IMR-90 (cell line): ENCODE data around the gene FOXO6. TPM values are rescaled to one million over a fixed set of nuclear protein-coding genes. Genes with fewer than 3 reads are reported as not detected.

ENCODE experiments used
- ATAC-seq: fragments of 200-7000 bp; cut with Tn5 transposase; 2 replicates; pipeline ENCODE4 v1.9.1; 2020; ENCODE audit warnings: low read depth, mild to moderate bottlenecking, moderate library complexity
- BruUV-seq: library from RNA; stranded (reverse); fragments of 400-500 nt; replicated peaks from 2 replicates; lab custom pipeline; 2021; lab: Mats Ljungman, UMichigan
- CTCF ChIA-PET: fragments of 300-600 bp; formaldehyde crosslinking; extraction: SDS; loops from one replicate; lab custom pipeline; 2021; ENCODE audit warnings: antibody characterized with exemption; lab: Yijun Ruan, JAX
- POLR2A ChIA-PET: fragments of 300-600 bp; sonication (Branson Sonifier 250); formaldehyde crosslinking; loops from one replicate; lab custom pipeline; 2022; ENCODE audit warnings: antibody characterized with exemption; ENCODE audit not compliant: unreplicated experiment; lab: Charles Lee
- DNase-seq: peaks from one replicate; pipeline ENCODE4 v3.0.0; 2013
- H2AFZ ChIP-seq: replicated peaks from 2 replicates; pipeline ENCODE3; 2013; ENCODE audit warnings: low read length, mild to moderate bottlenecking; ENCODE audit not compliant: poor library complexity
- H2AK5ac ChIP-seq: 2 replicates; pipeline ENCODE4 v1.6.1; 2013; ENCODE audit warnings: low read depth, low read length, inconsistent platforms
- H2AK9ac ChIP-seq: replicated peaks from 2 replicates; pipeline ENCODE3; 2013; ENCODE audit warnings: mild to moderate bottlenecking, low read depth, low read length, moderate library complexity; ENCODE audit not compliant: poor library complexity
- H2BK120ac ChIP-seq: 2 replicates; pipeline ENCODE4 v1.6.1; 2013; ENCODE audit warnings: low read depth, low read length, inconsistent platforms
- H2BK15ac ChIP-seq: 3 replicates; pipeline ENCODE4 v1.6.1; 2013; ENCODE audit warnings: low read depth, low read length, inconsistent platforms
- H2BK20ac ChIP-seq: 2 replicates; pipeline ENCODE4 v1.6.1; 2013; ENCODE audit warnings: low read depth, mild to moderate bottlenecking, inconsistent platforms, low read length, moderate library complexity
- H2BK5ac ChIP-seq: 2 replicates; pipeline ENCODE4 v1.6.1; 2013; ENCODE audit warnings: mild to moderate bottlenecking, low read depth, low read length, inconsistent platforms; ENCODE audit not compliant: poor library complexity, severe bottlenecking
- H3K14ac ChIP-seq: replicated peaks from 2 replicates; pipeline ENCODE4 v1.6.1; 2013; ENCODE audit warnings: low read depth, low read length, inconsistent platforms
- H3K18ac ChIP-seq: 2 replicates; pipeline ENCODE4 v1.6.1; 2013; ENCODE audit warnings: low read depth, low read length, control low read depth
- H3K23ac ChIP-seq: 2 replicates; pipeline ENCODE4 v1.6.1; 2013; ENCODE audit warnings: low read depth, low read length, inconsistent platforms
- H3K27ac ChIP-seq: 2 replicates; pipeline ENCODE4 v1.5.1; 2013; ENCODE audit warnings: mild to moderate bottlenecking, control low read depth, low read length; ENCODE audit not compliant: insufficient read depth
- H3K27me3 ChIP-seq: 2 replicates; pipeline ENCODE4 v1.6.1; 2013; ENCODE audit warnings: low read length; ENCODE audit not compliant: control insufficient read depth, insufficient read depth
- H3K36me3 ChIP-seq: 2 replicates; pipeline ENCODE4 v1.6.1; 2013; ENCODE audit warnings: low read length, mixed read lengths; ENCODE audit not compliant: control insufficient read depth, insufficient read depth
- H3K4ac ChIP-seq: 2 replicates; pipeline ENCODE4 v1.6.1; 2013; ENCODE audit warnings: low read depth, low read length, inconsistent platforms
- H3K4me1 ChIP-seq: 2 replicates; pipeline ENCODE4 v1.6.1; 2013; ENCODE audit warnings: low read length, mixed read lengths; ENCODE audit not compliant: control insufficient read depth, insufficient read depth
- H3K4me2 ChIP-seq: 2 replicates; pipeline ENCODE4 v1.6.1; 2013; ENCODE audit warnings: low read depth, mild to moderate bottlenecking, control low read depth, low read length, moderate library complexity
- H3K4me3 ChIP-seq: 2 replicates; pipeline ENCODE4 v1.5.1; 2013; ENCODE audit warnings: low read depth, mild to moderate bottlenecking, control low read depth, low read length, moderate library complexity; ENCODE audit not compliant: insufficient read depth
- H3K56ac ChIP-seq: 2 replicates; pipeline ENCODE4 v1.6.1; 2013; ENCODE audit warnings: low read length, inconsistent platforms; ENCODE audit not compliant: insufficient read depth; ENCODE audit errors: extremely low read depth
- H3K79me1 ChIP-seq, 2 experiments: 2 replicates each; pipeline ENCODE4 v1.6.1; 2013; ENCODE audit warnings: low read length in 2 of 2, inconsistent platforms in 1 of 2, low read depth in 1 of 2
- H3K9ac ChIP-seq: 2 replicates; pipeline ENCODE4 v1.6.1; 2013; ENCODE audit warnings: low read depth, low read length, control low read depth
- H3K9me1 ChIP-seq: 2 replicates; pipeline ENCODE4 v1.6.1; 2013; ENCODE audit warnings: low read length, inconsistent platforms; ENCODE audit not compliant: insufficient read depth
- H3K9me3 ChIP-seq: 2 replicates; pipeline ENCODE4 v1.6.1; 2013; ENCODE audit warnings: low read length; ENCODE audit not compliant: control insufficient read depth, insufficient read depth
- H4K20me1 ChIP-seq: 2 replicates; pipeline ENCODE4 v1.6.1; 2013; ENCODE audit warnings: low read length, inconsistent platforms; ENCODE audit not compliant: insufficient read depth
- H4K5ac ChIP-seq: 2 replicates; pipeline ENCODE4 v1.6.1; 2013; ENCODE audit warnings: mild to moderate bottlenecking, low read depth, low read length, control low read depth
- H4K8ac ChIP-seq, 2 experiments: 2 replicates each; pipeline ENCODE4 v1.6.1; 2013; ENCODE audit warnings: low read depth in 2 of 2, low read length in 2 of 2, control low read depth in 1 of 2, inconsistent platforms in 1 of 2
- H4K91ac ChIP-seq: 2 replicates; pipeline ENCODE4 v1.6.1; 2013; ENCODE audit warnings: low read depth, low read length, inconsistent platforms; ENCODE audit not compliant: insufficient read depth
- MAFK ChIP-seq: IDR thresholded peaks from 2 replicates; pipeline ENCODE4 v1.6.1; 2012; ENCODE audit warnings: low read depth, low read length, improper control_type of control experiment
- WGBS, 2 experiments: methylation state at CpG; one replicate each; pipeline versions ENCODE4 v1.1.5 to v1.1.7; 2013; ENCODE audit warnings: missing lambda C conversion rate in 2 of 2; ENCODE audit not compliant: insufficient read length in 1 of 2; ENCODE audit errors: extremely low coverage in 2 of 2; 5-methylcytosine and 5-hydroxymethylcytosine counted together
- dilution Hi-C: fragments of 300-500 bp; cut with HindIII; formaldehyde crosslinking; loops from one replicate; pipeline ENCODE4 v1.14.3; 2018; ENCODE audit warnings: low sequenced_read_pairs; ENCODE audit not compliant: unreplicated experiment
- in situ Hi-C: fragments of 300-500 bp; cut with MboI; formaldehyde crosslinking; loops from 3 replicates; pipeline ENCODE4 v1.14.3; 2019; ENCODE audit warnings: low sequenced_read_pairs, inconsistent platforms, mixed read lengths
- intact Hi-C: fragments of 100-400 bp; cut with micrococcal nuclease; formaldehyde crosslinking; loops from 2 replicates; pipeline ENCODE4 v1.10.0; 2022
- polyA plus RNA-seq, 3 experiments: library from polyadenylated mRNA; depleted of rRNA; stranded (reverse); fragments of >200 nt; gene quantifications; 2 replicates each; pipeline ENCODE4 v1.2.3, GENCODE V29; 2012; ENCODE audit warnings: low replicate concordance in 1 of 3
- total RNA-seq: library from RNA; depleted of rRNA; stranded (reverse); fragments of >200 nt; gene quantifications from 2 replicates; pipeline ENCODE4 v1.2.3, GENCODE V29; 2012

The FOXO6 gene
- total and polyA plus RNA-seq, 2 of the 4 experiments (the other 2 are of a cell fraction) = not detected

DNA sequence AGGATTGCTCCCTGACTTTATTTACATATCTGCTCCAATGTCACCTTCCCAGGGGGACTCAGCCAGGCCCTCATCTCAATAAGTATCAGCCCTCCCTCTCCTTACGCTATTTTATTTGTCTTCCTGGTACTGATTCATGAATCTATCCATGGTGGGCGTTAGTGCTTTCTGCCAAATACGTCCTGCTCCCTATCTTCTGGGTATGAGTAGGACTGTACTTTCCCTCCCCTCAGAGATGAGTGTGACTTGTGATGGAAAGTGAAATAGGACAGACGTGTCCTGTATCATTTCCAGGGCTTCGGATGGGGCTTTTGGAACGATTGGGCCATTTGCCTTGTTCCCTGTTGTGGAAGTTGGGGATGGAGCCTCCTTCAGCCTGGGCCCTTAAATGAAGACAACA lies 47.5 kb downstream of the FOXO6 start:
- WGBS, 2 experiments = 20% methylated on average over 3 of the region's 6 CpGs; no CpG with 5 or more reads in 1 of the 2 experiments
- H4K20me1 ChIP-seq = no peaks in the 10 kb centered on the region
- intact Hi-C loops (no loop called here), in situ Hi-C loops (loop anchor here (25.0 kb wide), 1 partner anchor 371 kb away; no protein-coding TSS in a partner anchor), dilution Hi-C loops (no loop called here)
- no peak overlapping the region for H4K5ac ChIP-seq
- H3K56ac ChIP-seq = no peak overlapping the region
- BruUV-seq = no TSS peak
- H4K8ac ChIP-seq = no peak overlapping the region
- H3K9me3 ChIP-seq = peaks cover 6% of the 10 kb centered on the region
- CTCF ChIA-PET = no interaction called here
- H3K9ac ChIP-seq = no peak overlapping the region
- H2AK5ac ChIP-seq = no peak overlapping the region
- no peaks in the 10 kb centered on the region for H3K9me1 ChIP-seq
- ATAC-seq (no peak), DNase-seq (no peak)
- peaks cover 68% of the 10 kb centered on the region for H3K27me3 ChIP-seq
- H3K27ac ChIP-seq = no peak overlapping the region
- H3K4ac ChIP-seq = no peak overlapping the region
- no peaks in the 10 kb centered on the region for H3K4me1 ChIP-seq
- H2AK9ac ChIP-seq = no peak overlapping the region
- H3K36me3 ChIP-seq = no peaks in the 10 kb centered on the region
- H2BK15ac ChIP-seq = no peak overlapping the region
- H2BK20ac ChIP-seq = no peak overlapping the region
- H4K91ac ChIP-seq = no peak overlapping the region
- no peak overlapping the region for H2BK5ac ChIP-seq
- no peak overlapping the region for H2BK120ac ChIP-seq
- POLR2A ChIA-PET = no interaction called here
- no peaks in the 10 kb centered on the region for H3K79me1 ChIP-seq
- no peak overlapping the region for H3K14ac ChIP-seq
- no peak overlapping the region for H3K4me2 ChIP-seq
- no peak overlapping the region for H3K18ac ChIP-seq
- no peak overlapping the region for H3K4me3 ChIP-seq
- H2AFZ ChIP-seq = no peak overlapping the region
- no peak for TF ChIP-seq MAFK
- H3K23ac ChIP-seq = no peak overlapping the region
